CD4-positive, alpha-beta memory T cell (primary cell): ENCODE data around the gene OR4D10. TPM values are rescaled to one million over a fixed set of nuclear protein-coding genes. Genes with fewer than 3 reads are reported as not detected.
"Not testable (repeated sequence)": the region's sequence is repeated elsewhere in the genome, so short reads cannot be mapped to it uniquely, and the experiment has no call there.

ENCODE experiments used
- CTCF ChIA-PET: fragments of 350-600 bp; sonication (Branson Sonifier 250); formaldehyde crosslinking; loops from one replicate; lab custom pipeline; 2021; ENCODE audit warnings: inconsistent platforms; ENCODE audit not compliant: partially characterized antibody; lab: Charles Lee
- POLR2A ChIA-PET: fragments of 350-600 bp; sonication (Branson Sonifier 250); formaldehyde crosslinking; loops from one replicate; lab custom pipeline; 2021; ENCODE audit not compliant: partially characterized antibody; lab: Charles Lee
- DNase-seq, 5 donors: peaks; one replicate each; pipeline versions ENCODE4 v3.0.0 to v3.0.0-alpha.2; 2020 to 2022; ENCODE audit warnings: mixed read lengths in 1 of 5
- H3K27ac ChIP-seq: one replicate; pipeline ENCODE4 v1.7.0; 2013; ENCODE audit warnings: low read depth, low read length
- H3K27me3 ChIP-seq: 2 replicates; pipeline ENCODE4 v1.7.0; 2013; ENCODE audit warnings: mild to moderate bottlenecking, low read length, moderate library complexity; ENCODE audit not compliant: insufficient read depth
- H3K36me3 ChIP-seq: 2 replicates; pipeline ENCODE4 v1.7.0; 2013; ENCODE audit warnings: mild to moderate bottlenecking, low read length, moderate library complexity; ENCODE audit not compliant: insufficient read depth
- H3K4me1 ChIP-seq: 2 replicates; pipeline ENCODE4 v1.7.0; 2013; ENCODE audit warnings: mild to moderate bottlenecking, low read length, moderate library complexity; ENCODE audit not compliant: insufficient read depth
- H3K4me3 ChIP-seq, 2 donors: one replicate each; pipeline ENCODE4 v1.7.0; 2013; ENCODE audit warnings: low read length in 2 of 2, mild to moderate bottlenecking in 1 of 2
- H3K9me3 ChIP-seq, 2 donors: one replicate each; pipeline ENCODE4 v1.7.0; 2013; ENCODE audit warnings: low read length in 2 of 2, control low read depth in 1 of 2; ENCODE audit not compliant: control insufficient read depth in 1 of 2
- H3K27ac Mint-ChIP-seq, 7 donors: one replicate each; pipeline ENCODE4 v1.8.0; 2020 to 2021; ENCODE audit warnings: mixed read lengths in 7 of 7, mild to moderate bottlenecking in 6 of 7, inconsistent platforms in 3 of 7, moderate library complexity in 3 of 7
- H3K27me3 Mint-ChIP-seq, 2 donors: one replicate each; pipeline ENCODE4 v1.8.0; 2020 to 2021; ENCODE audit warnings: mixed read lengths in 2 of 2
- H3K36me3 Mint-ChIP-seq, 2 donors: one replicate each; pipeline ENCODE4 v1.8.0; 2020 to 2021; ENCODE audit warnings: mixed read lengths in 2 of 2, inconsistent platforms in 1 of 2, mild to moderate bottlenecking in 1 of 2
- H3K4me1 Mint-ChIP-seq, 4 donors: one replicate each; pipeline ENCODE4 v1.8.0; 2020 to 2021; ENCODE audit warnings: mixed read lengths in 4 of 4, mild to moderate bottlenecking in 1 of 4
- H3K4me3 Mint-ChIP-seq, 8 donors: one replicate each; pipeline ENCODE4 v1.8.0; 2020 to 2021; ENCODE audit warnings: mixed read lengths in 8 of 8, mild to moderate bottlenecking in 7 of 8, moderate library complexity in 6 of 8, inconsistent platforms in 3 of 8
- H3K9me3 Mint-ChIP-seq, 8 donors: one replicate each; pipeline ENCODE4 v1.8.0; 2020 to 2021; ENCODE audit warnings: mixed read lengths in 8 of 8, mild to moderate bottlenecking in 5 of 8, inconsistent platforms in 3 of 8, moderate library complexity in 1 of 8
- intact Hi-C: fragments of 100-400 bp; cut with micrococcal nuclease; formaldehyde crosslinking; loops from one replicate; pipeline ENCODE4 v1.15.1; 2023
- polyA plus RNA-seq, 2 donors: library from polyadenylated mRNA; unstranded; fragments of 300-500 nt; fragmentation: Illumina TruSeq; gene quantifications; one replicate each; pipeline ENCODE4 v1.2.3, GENCODE V29; 2021
- total RNA-seq, 2 experiments: library from RNA; stranded (reverse); gene quantifications; one replicate each; pipeline ENCODE4 v1.2.3, GENCODE V29; 2021

Gene OR4D10
- total and polyA plus RNA-seq, 4 experiments from 2014 or later, result not detected

- Mint-ChIP-seq H3K27ac (no peak overlapping the region), H3K27me3 (peaks cover 6 to 17% of the 10 kb centered on the region in 2 donors), H3K4me1 (peaks cover 0 to 2% (median under 1%) of the 10 kb centered on the region in 4 donors), H3K9me3 (no peaks in the 10 kb centered on the region), H3K4me3 (no peak overlapping the region), H3K36me3 (no peaks in the 10 kb centered on the region)
- Histone ChIP-seq H3K4me3 (no peak overlapping the region), H3K9me3 (no peaks in the 10 kb centered on the region), H3K27ac (no peak overlapping the region), H3K27me3 (no peaks in the 10 kb centered on the region), H3K4me1 (no peaks in the 10 kb centered on the region), H3K36me3 (no peaks in the 10 kb centered on the region)
- ChIA-PET POLR2A (no interaction called here), CTCF (no interaction called here)
- intact Hi-C loops, result no loop called here
- no peak for DNase-seq
These were observed 6.8 kb downstream of the OR4D10 start for GRCh38 chr11:59479906-59480305.

GRCh38 chr11:59480359-59480758, 7.2 kb downstream of the OR4D10 start:
- Mint-ChIP-seq H3K4me3 (no peak overlapping the region), H3K9me3 (no peaks in the 10 kb centered on the region), H3K27me3 (peaks cover 6 to 14% of the 10 kb centered on the region in 2 donors), H3K27ac (no peak overlapping the region), H3K4me1 (no peaks in the 10 kb centered on the region), H3K36me3 (no peaks in the 10 kb centered on the region)
- Histone ChIP-seq H3K27ac (no peak overlapping the region), H3K4me3 (no peak overlapping the region), H3K27me3 (no peaks in the 10 kb centered on the region), H3K36me3 (no peaks in the 10 kb centered on the region), H3K9me3 (no peaks in the 10 kb centered on the region), H3K4me1 (no peaks in the 10 kb centered on the region)
- ChIA-PET POLR2A (no interaction called here), CTCF (no interaction called here)
- DNase-seq, result no peak
- intact Hi-C loops, result no loop called here

- H3K27me3 Mint-ChIP-seq, result peaks cover 17 to 19% of the 10 kb centered on the region in 2 donors
- H3K4me3 ChIP-seq, result no peak overlapping the region
- CTCF ChIA-PET, result no interaction called here
- no peak overlapping the region for H3K27ac Mint-ChIP-seq
- H3K4me3 Mint-ChIP-seq, result no peak overlapping the region
- H3K9me3 ChIP-seq, result no peaks in the 10 kb centered on the region
- no peaks in the 10 kb centered on the region for H3K4me1 ChIP-seq
- H3K9me3 Mint-ChIP-seq, result peaks cover 0 to 2% (median 0%) of the 10 kb centered on the region in 8 donors
- intact Hi-C loops, result no loop called here
- H3K27me3 ChIP-seq, result no peaks in the 10 kb centered on the region
- H3K36me3 ChIP-seq, result no peaks in the 10 kb centered on the region
- POLR2A ChIA-PET, result no interaction called here
- H3K4me1 Mint-ChIP-seq, result peaks cover 0 to 2% (median 0%) of the 10 kb centered on the region in 4 donors
- H3K36me3 Mint-ChIP-seq, result no peaks in the 10 kb centered on the region
- no peak for DNase-seq
- H3K27ac ChIP-seq, result no peak overlapping the region
These were observed 28.8 kb downstream of the OR4D10 start for GRCh38 chr11:59501931-59502330.

GRCh38 chr11:59503276-59503675, 30.2 kb downstream of the OR4D10 start, which contains the start of gene OR4D11:
OR4D11 (plus strand) TSS chr11:59503576; CDS start chr11:59503576, 0 bp downstream.
- H3K9me3 Mint-ChIP-seq, result peaks cover 0 to 2% (median 0%) of the 10 kb centered on the region in 8 donors
- H3K36me3 Mint-ChIP-seq, result no peaks in the 10 kb centered on the region
- no peaks in the 10 kb centered on the region for H3K36me3 ChIP-seq
- DNase-seq, result no peak
- H3K27me3 ChIP-seq, result no peaks in the 10 kb centered on the region
- CTCF ChIA-PET, result interaction anchor here (0.7 kb wide), 1 partner anchor 108 kb away, joined by 3 read pairs; no protein-coding TSS in a partner anchor
- peaks cover 0 to 2% (median 0%) of the 10 kb centered on the region in 4 donors for H3K4me1 Mint-ChIP-seq
- no peaks in the 10 kb centered on the region for H3K9me3 ChIP-seq
- no peak within 1 kb of the TSS for H3K27ac Mint-ChIP-seq
- H3K4me3 ChIP-seq, result no peak within 1 kb of the TSS
- intact Hi-C loops, result no loop called here
- H3K27me3 Mint-ChIP-seq, result peaks cover 13 to 15% of the 10 kb centered on the region in 2 donors
- H3K4me1 ChIP-seq, result no peaks in the 10 kb centered on the region
- peak within 1 kb of the TSS in 1 of 8 donors; percentile 7 for H3K4me3 Mint-ChIP-seq
- POLR2A ChIA-PET, result no interaction called here
- H3K27ac ChIP-seq, result no peak within 1 kb of the TSS

GRCh38 chr11:59510941-59511589, 38.0 kb downstream of the OR4D10 start, which contains the start of gene OR4D9:
OR4D9 (plus strand) TSS chr11:59511539; CDS start chr11:59514913, 3,374 bp downstream.
- peak within 1 kb of the TSS in 6 of 8 donors; percentile 10 to 42 (median 33) for H3K4me3 Mint-ChIP-seq
- H3K9me3 Mint-ChIP-seq, result no peaks in the 10 kb centered on the region
- Histone ChIP-seq H3K9me3 (no peaks in the 10 kb centered on the region), H3K27ac (no peak within 1 kb of the TSS), H3K4me3 (no peak within 1 kb of the TSS), H3K36me3 (no peaks in the 10 kb centered on the region), H3K4me1 (peaks cover 19% of the 10 kb centered on the region), H3K27me3 (no peaks in the 10 kb centered on the region)
- peaks cover 10 to 26% (median 20%) of the 10 kb centered on the region in 4 donors for H3K4me1 Mint-ChIP-seq
- ChIA-PET POLR2A (interaction anchor here (0.9 kb wide), 1 partner anchor 26 kb away, joined by 3 read pairs; no protein-coding TSS in a partner anchor), CTCF (no interaction called here)
- H3K36me3 Mint-ChIP-seq, result no peaks in the 10 kb centered on the region
- H3K27me3 Mint-ChIP-seq, result peaks cover 0 to 6% of the 10 kb centered on the region in 2 donors
- intact Hi-C loops, result no loop called here
- peak within 1 kb of the TSS in 1 of 7 donors; percentile 23 for H3K27ac Mint-ChIP-seq
- DNase-seq, result peak in 1 of 5 donors; percentile 6

GRCh38 chr11:59511675-59512074, 38.6 kb downstream of the OR4D10 start:
- Mint-ChIP-seq H3K4me3 (no peak overlapping the region), H3K9me3 (no peaks in the 10 kb centered on the region), H3K4me1 (peaks cover 10 to 26% (median 20%) of the 10 kb centered on the region in 4 donors), H3K27me3 (peaks cover 0 to 6% of the 10 kb centered on the region in 2 donors), H3K36me3 (no peaks in the 10 kb centered on the region), H3K27ac (no peak overlapping the region)
- ChIA-PET CTCF (interaction anchor here (0.7 kb wide), 1 partner anchor 11 kb away, joined by 3 read pairs; no protein-coding TSS in a partner anchor), POLR2A (interaction anchor here (0.9 kb wide), 1 partner anchor 25 kb away, joined by 3 read pairs; no protein-coding TSS in a partner anchor)
- Histone ChIP-seq H3K4me1 (peaks cover 19% of the 10 kb centered on the region), H3K27me3 (no peaks in the 10 kb centered on the region), H3K9me3 (no peaks in the 10 kb centered on the region), H3K27ac (no peak overlapping the region), H3K4me3 (no peak overlapping the region), H3K36me3 (no peaks in the 10 kb centered on the region)
- DNase-seq, result no peak
- intact Hi-C loops, result no loop called here

GRCh38 chr11:59520139-59520538, 47.0 kb downstream of the OR4D10 start:
- H3K9me3 ChIP-seq, H3K27ac Mint-ChIP-seq, H3K36me3 Mint-ChIP-seq, H3K4me1 ChIP-seq, H3K4me3 ChIP-seq, H3K36me3 ChIP-seq, H3K4me1 Mint-ChIP-seq, H3K27me3 ChIP-seq, H3K4me3 Mint-ChIP-seq, H3K27ac ChIP-seq, intact Hi-C loops, POLR2A ChIA-PET, CTCF ChIA-PET, H3K27me3 Mint-ChIP-seq, DNase-seq, H3K9me3 Mint-ChIP-seq: not testable (repeated sequence)
